GM18951 (cell line): ENCODE measurements around the gene KCNQ2.

Experiments
- POLR2A ChIP-seq: IDR thresholded peaks from 4 replicates; pipeline ENCODE4 v1.6.1; 2011; ENCODE audit warnings: mild to moderate bottlenecking; ENCODE audit not compliant: insufficient read length, insufficient read depth; ENCODE audit errors: extremely low read depth
- in situ Hi-C: fragments of 300-500 bp; cut with MboI; formaldehyde crosslinking; loops from one replicate; pipeline ENCODE4 v1.12.0; 2022; ENCODE audit warnings: low sequenced_read_pairs, mixed read lengths, inconsistent platforms; ENCODE audit not compliant: unreplicated experiment

KCNQ2 gene

DNA sequence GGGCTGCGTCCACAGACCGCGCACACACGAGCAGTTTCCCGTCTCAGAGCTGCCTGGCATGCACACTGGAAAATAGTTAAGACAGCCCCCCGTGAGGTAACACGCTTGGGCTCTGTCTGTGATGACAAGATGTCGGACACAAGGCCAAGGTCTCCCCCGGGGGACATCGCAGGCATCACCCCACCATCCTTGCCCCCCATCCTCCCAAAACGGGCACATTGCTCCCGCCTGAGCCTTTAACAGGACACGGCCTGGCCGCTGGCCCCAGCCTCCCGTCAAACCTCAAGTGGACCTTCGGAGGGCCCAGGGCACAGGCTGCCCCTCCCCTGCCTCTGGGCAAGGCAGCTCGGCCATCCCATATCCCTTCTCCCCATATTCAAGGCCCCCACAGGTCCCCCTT, 5.6 kb downstream of the KCNQ2 start:
- no peak for TF ChIP-seq POLR2A
- in situ Hi-C loops: no loop called here

DNA sequence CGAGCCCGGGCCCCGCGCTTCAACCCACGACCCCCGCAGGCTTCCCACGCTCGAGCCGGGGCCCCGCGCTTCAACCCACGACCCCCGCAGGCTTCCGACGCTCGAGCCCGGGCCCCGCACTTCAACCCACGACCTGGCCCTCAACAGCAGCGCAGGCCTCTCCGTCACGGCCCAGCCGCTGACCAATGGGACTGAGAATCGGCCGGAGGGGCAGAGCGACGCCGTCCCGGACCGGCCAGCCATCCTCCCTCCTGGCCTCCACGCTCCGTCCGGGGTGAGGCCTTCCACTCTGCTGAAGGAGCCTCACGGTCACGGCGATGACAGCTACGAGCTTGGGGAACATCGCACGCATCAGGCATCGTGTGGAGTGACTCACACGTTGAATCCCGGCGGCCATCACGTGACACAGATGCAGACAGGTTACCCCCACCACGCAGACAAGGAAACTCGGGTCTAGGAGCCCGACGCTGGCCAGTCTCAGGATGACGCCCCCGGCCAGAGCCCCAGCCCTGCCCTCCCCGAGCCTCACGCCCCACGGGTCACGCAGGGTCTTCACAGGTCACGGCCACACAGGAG, 6.1 kb downstream of the KCNQ2 start:
- in situ Hi-C loops: no loop called here
- no peak for TF ChIP-seq POLR2A

DNA sequence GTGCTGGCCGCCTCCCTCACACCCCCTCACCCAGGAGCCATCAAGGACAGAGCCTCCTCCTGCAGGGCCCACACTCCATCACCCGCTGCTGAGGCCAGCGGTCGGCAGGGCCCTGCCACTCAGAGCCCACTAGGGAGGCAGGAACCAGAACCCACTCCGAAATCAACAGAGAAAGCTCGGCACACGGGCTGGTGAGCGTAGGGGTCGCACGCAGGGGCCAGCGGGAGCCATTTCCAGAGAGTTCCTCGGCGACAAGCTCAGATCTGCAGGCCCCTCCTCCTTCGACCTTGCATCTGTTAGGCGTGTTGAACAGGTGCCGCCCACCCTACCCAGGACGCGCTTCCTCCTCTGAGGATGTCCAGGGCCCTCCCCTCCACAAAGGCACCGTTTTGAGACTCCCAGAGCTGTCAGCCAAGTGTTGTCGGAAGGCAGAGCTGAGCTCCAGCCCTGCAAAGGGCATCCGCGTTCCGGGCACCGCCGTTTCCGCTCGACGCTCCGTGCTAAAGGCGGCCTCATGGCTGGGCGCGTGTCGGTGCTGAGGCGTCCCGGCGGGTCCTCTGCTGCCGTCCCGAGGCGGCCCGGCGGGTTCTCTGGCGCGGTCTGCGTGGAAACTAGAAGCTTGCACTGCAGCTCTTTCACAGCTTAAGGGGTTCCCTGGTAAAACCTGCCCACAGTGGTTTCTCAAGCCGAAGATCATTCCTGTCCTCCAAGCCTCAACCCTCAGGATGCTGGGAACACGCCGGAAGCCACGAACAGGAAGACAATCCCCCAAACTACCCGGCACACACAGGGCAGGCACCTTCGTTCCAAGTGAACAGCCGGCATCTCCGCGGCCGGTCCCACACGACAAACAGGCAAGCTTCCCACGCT, 6.8 kb downstream of the KCNQ2 start:
- no peak for TF ChIP-seq POLR2A
- in situ Hi-C loops: no loop called here

DNA sequence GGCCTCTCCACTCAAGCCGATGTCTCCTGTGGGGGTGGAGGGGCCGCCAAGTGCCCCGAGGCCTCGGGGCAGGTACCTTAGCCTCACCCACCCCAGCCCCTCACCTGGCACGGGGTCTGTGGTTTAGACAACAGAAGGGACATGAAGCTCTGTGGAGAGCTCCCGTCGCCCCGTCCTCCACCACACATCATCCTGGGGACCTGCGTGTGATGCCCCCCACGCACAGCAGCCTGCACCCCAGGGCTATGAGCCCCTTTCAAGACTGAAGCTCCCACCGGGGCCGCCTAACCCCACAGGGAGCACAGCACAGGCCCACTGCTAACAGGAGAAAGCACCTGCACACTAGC, 8.2 kb downstream of the KCNQ2 start:
- in situ Hi-C loops: no loop called here
- no peak for TF ChIP-seq POLR2A

DNA sequence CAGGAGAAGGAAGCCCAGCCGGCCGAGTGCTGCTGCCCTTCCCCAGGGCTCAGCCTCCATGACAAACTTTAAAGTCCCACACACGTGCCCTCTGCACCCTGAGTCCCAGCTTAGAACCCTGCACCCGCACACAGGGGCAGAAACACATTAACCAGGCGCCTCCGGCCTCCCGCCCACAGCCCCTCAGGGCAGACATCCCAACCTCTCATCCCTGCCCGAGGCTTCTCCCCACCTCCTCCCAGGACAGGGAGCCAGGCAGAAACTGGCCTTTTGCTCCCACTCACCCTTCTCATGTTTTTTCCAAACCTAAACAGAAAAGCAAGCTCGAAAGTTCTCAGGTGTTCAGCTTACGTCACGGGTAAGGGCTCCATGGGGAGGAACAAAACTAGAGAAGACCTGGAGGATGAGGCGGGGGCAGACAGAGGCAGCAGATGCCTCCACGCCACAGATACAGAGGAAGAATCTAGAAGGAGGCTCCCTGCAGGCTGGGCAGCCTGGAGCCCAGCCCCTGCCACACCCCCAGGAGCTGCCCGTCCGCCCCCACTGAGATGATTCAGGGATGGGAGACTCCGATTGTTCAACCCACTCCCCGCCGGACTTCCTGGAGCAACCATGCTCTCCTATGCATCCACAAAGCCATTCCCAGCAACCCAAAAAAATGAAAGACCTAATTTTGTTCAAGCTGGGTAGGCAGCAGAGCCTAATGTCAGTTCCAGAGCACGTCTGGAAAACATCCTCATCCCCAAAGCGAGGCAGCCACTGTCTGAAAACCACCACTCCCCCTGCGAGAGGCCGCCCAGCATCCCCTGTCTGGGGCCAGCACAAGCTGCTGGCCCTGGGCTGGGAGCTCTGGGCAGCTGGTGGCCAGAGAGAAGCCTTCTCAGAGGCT, 8.8 kb downstream of the KCNQ2 start:
- in situ Hi-C loops: no loop called here
- TF ChIP-seq POLR2A: no peak

DNA sequence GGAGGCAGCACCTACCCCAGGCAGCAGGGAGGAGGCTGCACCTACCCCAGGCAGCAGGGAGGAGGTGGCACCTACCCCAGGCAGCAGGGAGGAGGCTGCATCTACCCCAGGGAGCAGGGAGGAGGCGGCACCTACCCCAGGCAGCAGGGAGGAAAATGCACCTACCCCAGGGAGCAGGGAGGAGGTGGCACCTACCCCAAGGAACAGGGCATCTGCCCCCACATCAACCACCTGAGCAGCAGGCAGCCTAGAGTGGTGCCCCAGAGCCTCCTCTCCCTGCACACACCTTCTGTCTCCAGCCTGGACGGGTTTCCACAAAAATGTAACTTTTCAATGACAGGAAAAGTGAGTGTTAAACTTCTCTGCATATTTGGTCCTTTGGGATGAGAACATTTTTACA, 10.2 kb downstream of the KCNQ2 start:
- in situ Hi-C loops: no loop called here
- no peak for TF ChIP-seq POLR2A

DNA sequence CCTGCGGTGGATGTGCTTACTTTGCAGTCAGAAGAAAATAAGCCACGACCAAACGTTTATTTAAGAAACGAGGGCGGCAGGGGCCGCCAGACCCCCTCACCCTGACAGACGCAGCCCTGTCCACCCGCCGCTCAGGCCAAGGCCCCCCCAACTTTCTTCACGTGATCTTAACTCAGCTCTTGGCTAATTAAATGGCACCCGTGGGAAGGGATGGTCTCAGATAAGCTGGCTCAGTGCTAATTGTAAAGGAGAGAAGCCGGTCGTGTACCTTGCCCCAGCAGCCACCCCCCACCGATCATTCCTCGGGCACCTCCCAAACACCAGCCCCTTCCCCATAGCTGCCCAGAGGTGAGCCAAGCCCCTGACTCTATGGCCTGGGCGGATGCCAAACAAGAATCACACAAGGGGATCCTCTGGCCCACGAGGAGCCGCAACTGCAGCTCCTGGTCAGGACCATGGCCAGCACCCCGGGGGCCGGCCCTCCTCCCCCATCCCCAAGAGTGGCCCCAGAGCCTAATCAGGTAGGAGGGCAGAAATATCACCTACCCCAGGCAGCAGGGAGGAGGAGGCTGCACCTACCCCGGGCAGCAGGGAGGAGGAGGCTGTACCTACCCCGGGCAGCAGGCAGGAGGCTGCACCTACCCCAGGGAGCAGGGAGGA, 11.2 kb downstream of the KCNQ2 start:
- TF ChIP-seq POLR2A: no peak
- in situ Hi-C loops: no loop called here

DNA sequence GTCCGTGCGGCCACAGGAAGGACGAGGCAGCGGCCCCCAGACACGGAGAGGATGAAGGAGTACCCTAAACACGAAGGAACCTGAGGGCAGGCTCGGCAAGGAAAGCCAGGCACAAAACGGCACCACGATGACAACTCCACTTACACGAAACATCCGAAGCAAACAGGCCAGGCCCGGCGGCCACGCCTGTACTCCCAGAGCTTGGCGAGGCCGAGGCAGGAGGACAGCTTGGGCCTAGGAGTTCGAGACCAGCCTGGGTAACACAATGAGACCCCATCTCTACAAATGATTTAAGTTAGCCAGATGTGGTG, 13.4 kb downstream of the KCNQ2 start:
- in situ Hi-C loops: no loop called here
- TF ChIP-seq POLR2A: no peak

DNA sequence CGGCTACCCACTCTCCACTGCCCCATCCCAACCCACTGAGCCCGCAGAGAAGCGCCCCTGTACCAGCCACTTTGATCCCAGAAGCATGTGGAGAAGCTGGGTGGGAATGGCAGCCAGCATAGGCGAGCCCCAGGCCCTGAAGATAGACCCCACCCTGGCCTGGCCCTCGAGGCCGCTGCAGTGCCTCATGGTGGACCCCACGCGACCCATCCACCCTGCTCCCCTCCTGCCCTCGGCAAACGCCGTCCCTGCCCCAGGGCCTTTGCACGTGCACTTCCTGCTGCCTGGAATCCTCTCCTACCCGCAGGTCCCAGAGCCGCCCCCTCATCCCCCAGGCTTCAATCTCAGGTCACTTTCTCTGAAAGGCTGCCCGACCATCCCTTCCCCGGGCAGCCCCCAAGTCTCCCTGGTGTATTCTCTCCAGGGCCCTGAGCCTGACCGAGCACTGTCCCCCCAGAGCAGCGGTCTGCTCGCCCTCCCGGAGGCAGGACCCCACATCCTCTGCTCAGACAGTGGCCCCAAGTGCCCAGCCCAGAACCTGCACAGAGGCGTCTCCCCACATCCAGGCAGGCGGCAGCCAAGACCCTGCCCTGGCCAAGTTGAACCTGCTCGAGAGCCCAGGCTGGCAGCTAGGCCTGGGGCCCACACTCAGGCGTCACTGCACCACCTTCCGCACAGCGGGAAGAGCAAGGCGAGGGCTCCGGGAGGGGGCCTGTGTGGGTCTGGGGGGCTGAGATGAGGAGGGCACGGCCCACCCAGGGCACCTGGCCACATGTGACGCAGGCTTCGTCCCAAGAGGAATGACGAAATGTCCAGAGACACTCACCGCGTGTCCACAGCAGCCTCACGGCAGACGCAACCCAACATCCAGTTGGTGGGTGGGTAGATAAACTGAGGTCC, 14.0 kb downstream of the KCNQ2 start:
- in situ Hi-C loops: no loop called here

DNA sequence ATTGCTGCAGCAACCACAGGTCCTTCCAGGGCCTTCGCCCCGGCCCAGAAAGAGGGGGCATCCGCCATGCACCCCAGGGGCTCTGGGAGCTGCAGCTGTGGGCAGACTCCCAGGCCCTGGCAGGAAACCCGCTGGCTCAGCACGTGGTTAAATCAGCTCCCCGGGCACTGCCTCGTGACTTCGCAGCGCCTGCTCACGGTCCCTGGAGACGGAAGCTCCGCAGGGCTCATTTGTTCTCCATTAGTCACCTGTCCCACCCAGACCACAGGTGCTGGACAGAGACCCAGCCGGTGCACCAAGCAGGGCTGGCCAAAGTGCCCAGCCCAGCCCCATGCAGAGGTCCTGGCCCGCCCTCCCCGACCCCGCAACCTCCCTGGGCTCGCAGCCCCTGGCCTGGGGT, 14.7 kb downstream of the KCNQ2 start:
- TF ChIP-seq POLR2A: no peak
- in situ Hi-C loops: no loop called here

More for the DNA sequence above, 14.0 kb downstream of the KCNQ2 start:
- TF ChIP-seq POLR2A: no peak

DNA sequence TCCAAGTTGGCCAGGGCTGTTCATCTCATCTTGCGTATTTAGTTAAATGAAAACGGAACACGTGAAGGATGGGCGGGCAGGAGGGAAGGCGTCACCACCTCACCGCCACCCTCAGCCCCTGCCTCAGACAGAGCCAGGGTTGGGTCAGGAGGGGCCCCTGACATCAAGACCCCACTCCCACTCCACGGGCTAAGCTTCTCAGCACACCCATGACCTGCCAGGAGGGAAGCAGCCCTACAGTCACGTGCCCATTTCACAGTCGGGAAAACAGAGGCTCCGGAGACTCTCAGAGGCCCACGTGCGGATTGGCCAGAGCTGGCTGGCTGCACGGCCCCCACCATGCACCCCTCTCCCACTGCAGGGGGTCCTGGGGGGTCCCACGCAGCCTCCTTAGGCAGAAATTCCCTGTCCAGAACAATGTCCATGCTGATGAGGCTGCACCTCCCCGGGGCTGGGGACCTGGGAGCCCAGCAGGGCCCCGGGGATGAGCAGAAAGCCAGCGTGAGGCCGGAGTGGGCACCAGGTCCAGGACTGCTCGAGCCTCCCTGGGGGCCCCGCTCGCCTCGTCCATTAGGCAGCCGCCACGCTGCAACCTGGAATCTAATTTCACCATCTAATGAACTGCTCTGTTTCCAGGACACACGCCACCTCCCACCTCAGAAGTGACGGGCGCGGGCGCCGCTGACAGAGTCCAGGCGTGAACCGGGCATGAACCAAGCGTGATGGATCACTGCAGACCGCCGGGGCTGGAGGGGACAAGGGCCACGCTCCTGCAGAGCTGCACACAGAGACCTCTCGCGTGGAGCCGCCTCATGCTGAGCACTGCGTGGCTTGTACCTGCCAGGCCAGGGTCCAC, 15.8 kb downstream of the KCNQ2 start:
- in situ Hi-C loops: no loop called here
- no peak for TF ChIP-seq POLR2A

DNA sequence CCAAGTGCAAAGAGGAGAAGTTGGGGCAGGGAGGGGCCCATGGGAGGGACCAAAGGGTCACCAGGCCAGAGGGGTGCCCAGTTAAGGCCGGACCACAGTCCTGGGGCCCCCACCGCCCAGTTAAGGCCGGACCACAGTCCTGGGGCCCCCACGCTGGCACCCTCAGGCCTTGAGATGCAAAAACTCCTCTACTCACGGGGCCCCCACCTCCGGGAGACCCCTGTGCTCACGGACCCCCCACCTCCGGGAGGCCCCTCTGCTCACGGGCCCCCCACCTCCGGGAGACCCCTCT, 16.9 kb downstream of the KCNQ2 start:
- no peak for TF ChIP-seq POLR2A
- in situ Hi-C loops: no loop called here
